Measurements from ENCODE around the gene PRPF4. TPM values are rescaled to one million over a fixed set of nuclear protein-coding genes. Genes with fewer than 3 reads are reported as not detected.

Gene PRPF4
- total and polyA plus RNA-seq, 8 donors: 3.2 to 25.0 (median 9.9) TPM

DNA sequence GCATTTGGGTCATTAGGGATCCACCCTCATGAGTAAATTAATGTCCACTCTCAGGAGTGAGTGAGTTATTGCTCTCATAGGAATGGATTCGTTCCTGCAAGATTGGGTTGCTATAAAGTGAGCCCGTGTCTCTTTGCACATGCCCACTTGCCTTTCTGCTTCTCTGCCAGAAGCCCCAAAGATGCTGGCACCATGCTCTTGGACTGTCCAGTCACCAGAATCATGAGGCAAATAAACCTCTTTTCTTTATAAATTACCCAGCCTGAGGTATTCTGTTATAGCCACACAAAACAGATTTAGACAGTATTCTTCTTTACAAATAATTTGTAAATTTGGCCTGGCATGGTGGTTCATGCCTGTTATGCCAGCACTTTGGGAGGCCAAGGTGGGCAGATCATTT is 24.7 kb upstream of the PRPF4 start:
- Histone ChIP-seq H3K27ac (no peak overlapping the region), H3K36me3 (peaks cover 0 to 8% (median 3%) of the 10 kb centered on the region in 4 donors), H3K4me3 (no peak overlapping the region), H3K9me3 (no peaks in the 10 kb centered on the region), H3K4me1 (no peaks in the 10 kb centered on the region), H3K27me3 (no peaks in the 10 kb centered on the region)
- WGBS, 5 donors: 92 to 99% (median 97%) methylated on average over 2 of the region's 2 CpGs
- intact Hi-C loops (cut with DNase I; ENCODE audit: low total_unique reads): no loop called here
- TF ChIP-seq EP300 (IDR thresholded peaks at IDR 0.05): no peak
- no peak for TF ChIP-seq POLR2AphosphoS5 (IDR thresholded peaks at IDR 0.05)
- TF ChIP-seq POLR2A (IDR thresholded peaks at IDR 0.05): no peak
- TF ChIP-seq, protein P1, sequence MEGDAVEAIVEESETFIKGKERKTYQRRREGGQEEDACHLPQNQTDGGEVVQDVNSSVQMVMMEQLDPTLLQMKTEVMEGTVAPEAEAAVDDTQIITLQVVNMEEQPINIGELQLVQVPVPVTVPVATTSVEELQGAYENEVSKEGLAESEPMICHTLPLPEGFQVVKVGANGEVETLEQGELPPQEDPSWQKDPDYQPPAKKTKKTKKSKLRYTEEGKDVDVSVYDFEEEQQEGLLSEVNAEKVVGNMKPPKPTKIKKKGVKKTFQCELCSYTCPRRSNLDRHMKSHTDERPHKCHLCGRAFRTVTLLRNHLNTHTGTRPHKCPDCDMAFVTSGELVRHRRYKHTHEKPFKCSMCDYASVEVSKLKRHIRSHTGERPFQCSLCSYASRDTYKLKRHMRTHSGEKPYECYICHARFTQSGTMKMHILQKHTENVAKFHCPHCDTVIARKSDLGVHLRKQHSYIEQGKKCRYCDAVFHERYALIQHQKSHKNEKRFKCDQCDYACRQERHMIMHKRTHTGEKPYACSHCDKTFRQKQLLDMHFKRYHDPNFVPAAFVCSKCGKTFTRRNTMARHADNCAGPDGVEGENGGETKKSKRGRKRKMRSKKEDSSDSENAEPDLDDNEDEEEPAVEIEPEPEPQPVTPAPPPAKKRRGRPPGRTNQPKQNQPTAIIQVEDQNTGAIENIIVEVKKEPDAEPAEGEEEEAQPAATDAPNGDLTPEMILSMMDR (IDR thresholded peaks at IDR 0.05): no peak
- no peak for DNase-seq

DNA sequence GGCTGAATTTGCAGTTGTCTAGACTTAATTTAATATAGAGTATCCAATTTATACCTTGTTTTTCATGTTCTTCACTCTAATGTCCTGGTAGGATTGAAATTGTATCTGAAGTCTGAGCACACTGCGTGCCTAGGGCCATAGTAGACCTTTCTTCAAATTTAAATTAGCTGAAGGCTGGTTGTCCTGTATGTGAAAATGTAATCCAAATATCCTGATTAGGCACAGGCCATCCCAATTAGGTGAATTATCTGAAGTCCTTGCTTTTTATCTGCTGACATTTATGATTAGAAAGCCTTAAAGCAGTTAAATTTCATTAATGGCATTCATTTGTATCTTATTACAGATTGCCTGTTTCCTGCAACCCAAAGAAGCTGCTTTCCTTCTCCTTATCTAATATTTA is 20.5 kb upstream of the PRPF4 start:
- no peak overlapping the region for H3K4me3 ChIP-seq
- intact Hi-C loops (cut with DNase I; ENCODE audit: low total_unique reads): no loop called here
- TF ChIP-seq POLR2AphosphoS5 (IDR thresholded peaks at IDR 0.05) (no peak), EP300 (IDR thresholded peaks at IDR 0.05) (no peak)
- H3K27ac ChIP-seq: no peak overlapping the region
- peaks cover 5 to 48% (median 39%) of the 10 kb centered on the region in 4 donors for H3K36me3 ChIP-seq
- H3K4me1 ChIP-seq: peaks cover 0 to 13% (median 6%) of the 10 kb centered on the region in 4 donors
- H3K27me3 ChIP-seq: no peaks in the 10 kb centered on the region
- no peaks in the 10 kb centered on the region for H3K9me3 ChIP-seq
- DNase-seq: no peak
- WGBS, 5 donors: 93 to 100% (median 98%) methylated on average over 1 of the region's 1 CpG

DNA sequence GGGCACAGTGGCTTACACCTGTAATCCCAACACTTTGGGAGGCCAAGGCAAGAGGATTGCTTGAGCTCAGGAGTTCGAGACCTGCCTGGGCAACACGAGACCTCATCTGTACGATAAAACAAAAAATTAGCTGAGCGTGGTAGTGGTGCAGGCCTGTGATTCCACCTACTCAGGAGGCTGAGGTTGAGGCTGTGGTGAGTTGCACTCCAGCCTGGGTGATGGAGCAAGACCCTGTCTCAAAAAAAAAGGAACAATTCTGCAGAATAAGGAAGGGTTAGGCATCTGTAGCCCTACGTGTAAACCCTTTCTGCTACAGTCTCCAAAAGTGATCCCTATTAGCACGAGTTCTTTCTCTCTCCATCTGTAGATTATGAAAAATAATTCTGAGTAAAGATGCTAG is 20.0 kb upstream of the PRPF4 start:
- Histone ChIP-seq H3K9me3 (no peaks in the 10 kb centered on the region), H3K36me3 (peaks cover 9 to 52% (median 43%) of the 10 kb centered on the region in 4 donors), H3K4me1 (peaks cover 0 to 13% (median 6%) of the 10 kb centered on the region in 4 donors), H3K4me3 (no peak overlapping the region), H3K27ac (no peak overlapping the region), H3K27me3 (no peaks in the 10 kb centered on the region)
- intact Hi-C loops (cut with DNase I; ENCODE audit: low total_unique reads): no loop called here
- TF ChIP-seq, protein P1 (IDR thresholded peaks at IDR 0.05): no peak
- TF ChIP-seq POLR2AphosphoS5 (IDR thresholded peaks at IDR 0.05) (no peak), EP300 (IDR thresholded peaks at IDR 0.05) (no peak), POLR2A (IDR thresholded peaks at IDR 0.05) (no peak)
- WGBS, 5 donors: 86 to 95% (median 94%) methylated on average over 6 of the region's 6 CpGs
- no peak for DNase-seq

DNA sequence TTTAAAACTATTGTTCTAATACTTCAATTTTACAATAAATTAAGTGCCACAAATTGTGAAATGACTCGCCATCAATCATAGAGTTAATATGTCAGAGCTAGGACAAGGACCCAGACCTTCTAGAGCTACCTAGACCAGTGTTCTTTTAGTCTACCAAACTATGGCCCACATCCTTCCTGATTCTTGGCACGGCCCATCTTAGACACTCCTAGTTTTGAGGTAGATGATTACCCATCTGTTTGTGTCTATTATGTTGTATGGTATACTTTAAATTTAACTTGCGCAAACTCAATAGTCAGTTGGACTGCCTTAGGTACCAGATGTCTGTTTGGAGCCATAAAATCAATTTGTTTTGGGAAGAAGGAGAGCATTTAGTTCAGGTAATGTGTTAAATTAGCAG is 17.6 kb upstream of the PRPF4 start:
- Histone ChIP-seq H3K36me3 (peaks cover 14 to 76% (median 68%) of the 10 kb centered on the region in 4 donors), H3K4me1 (peaks cover 0 to 13% (median 6%) of the 10 kb centered on the region in 4 donors), H3K27ac (no peak overlapping the region), H3K4me3 (no peak overlapping the region), H3K9me3 (no peaks in the 10 kb centered on the region), H3K27me3 (no peaks in the 10 kb centered on the region)
- intact Hi-C loops (cut with DNase I; ENCODE audit: low total_unique reads): no loop called here
- WGBS, 5 donors: 86 to 94% (median 88%) methylated on average over 3 of the region's 3 CpGs
- TF ChIP-seq, protein P1 (IDR thresholded peaks at IDR 0.05): no peak
- no peak for TF ChIP-seq POLR2AphosphoS5 (IDR thresholded peaks at IDR 0.05)
- no peak for TF ChIP-seq POLR2A (IDR thresholded peaks at IDR 0.05)
- no peak for TF ChIP-seq EP300 (IDR thresholded peaks at IDR 0.05)
- no peak for DNase-seq

DNA sequence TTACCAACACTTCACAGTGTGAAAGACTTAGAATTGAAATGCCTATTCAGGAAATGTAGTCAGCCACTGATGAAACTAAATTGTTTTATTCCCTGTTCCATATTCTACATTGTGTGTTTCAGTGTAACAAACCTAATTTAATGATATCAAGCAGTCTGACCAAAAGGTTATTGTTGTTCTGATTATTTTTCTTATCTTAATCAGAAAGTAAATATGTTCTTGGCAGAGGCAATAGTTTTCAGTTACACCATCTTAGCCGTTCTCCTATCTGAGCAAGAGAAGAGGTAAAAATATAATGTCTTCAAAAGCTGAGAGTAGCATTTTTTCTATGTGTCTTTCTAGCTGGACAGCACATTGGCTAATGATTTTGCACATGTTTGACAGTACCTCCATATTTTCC is 17.2 kb upstream of the PRPF4 start:
- intact Hi-C loops (cut with DNase I; ENCODE audit: low total_unique reads): no loop called here
- Histone ChIP-seq H3K27ac (no peak overlapping the region), H3K27me3 (no peaks in the 10 kb centered on the region), H3K9me3 (no peaks in the 10 kb centered on the region), H3K36me3 (peaks cover 14 to 81% (median 68%) of the 10 kb centered on the region in 4 donors), H3K4me1 (peaks cover 0 to 13% (median 6%) of the 10 kb centered on the region in 4 donors), H3K4me3 (no peak overlapping the region)
- whole genome bisulfite sequencing, 5 donors: 29 to 54% (median 43%) methylated on average over 1 of the region's 1 CpG
- no peak for DNase-seq
- TF ChIP-seq POLR2A (IDR thresholded peaks at IDR 0.05) (no peak), EP300 (IDR thresholded peaks at IDR 0.05) (no peak), POLR2AphosphoS5 (IDR thresholded peaks at IDR 0.05) (peak in 1 of 3 donors; percentile 15)
- TF ChIP-seq, protein P1 (IDR thresholded peaks at IDR 0.05): no peak

Measured in stomach (tissue), 9 donors.